ENCODE measurements around the gene NECTIN1.

The NECTIN1 gene

DNA sequence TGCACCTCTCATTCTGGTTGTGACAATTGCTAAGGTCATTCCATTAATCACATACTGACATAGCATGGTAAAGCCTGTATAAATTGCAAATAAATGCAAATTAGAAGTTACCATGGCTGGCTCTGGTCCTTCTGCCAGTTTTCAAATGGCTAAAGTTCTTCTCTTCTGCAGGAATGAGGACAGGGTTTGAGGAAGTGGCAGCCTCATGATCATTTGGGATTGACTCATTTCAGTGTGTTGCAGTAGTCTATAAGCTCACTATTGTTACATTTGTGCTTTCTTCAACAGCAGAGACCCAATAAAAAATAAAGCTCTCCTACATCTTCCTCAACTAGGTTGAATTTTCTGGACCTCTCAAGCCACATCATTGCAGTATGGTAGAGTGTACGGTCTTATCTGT, 60.3 kb downstream of the NECTIN1 start:
- no peak for DNase-seq

DNA sequence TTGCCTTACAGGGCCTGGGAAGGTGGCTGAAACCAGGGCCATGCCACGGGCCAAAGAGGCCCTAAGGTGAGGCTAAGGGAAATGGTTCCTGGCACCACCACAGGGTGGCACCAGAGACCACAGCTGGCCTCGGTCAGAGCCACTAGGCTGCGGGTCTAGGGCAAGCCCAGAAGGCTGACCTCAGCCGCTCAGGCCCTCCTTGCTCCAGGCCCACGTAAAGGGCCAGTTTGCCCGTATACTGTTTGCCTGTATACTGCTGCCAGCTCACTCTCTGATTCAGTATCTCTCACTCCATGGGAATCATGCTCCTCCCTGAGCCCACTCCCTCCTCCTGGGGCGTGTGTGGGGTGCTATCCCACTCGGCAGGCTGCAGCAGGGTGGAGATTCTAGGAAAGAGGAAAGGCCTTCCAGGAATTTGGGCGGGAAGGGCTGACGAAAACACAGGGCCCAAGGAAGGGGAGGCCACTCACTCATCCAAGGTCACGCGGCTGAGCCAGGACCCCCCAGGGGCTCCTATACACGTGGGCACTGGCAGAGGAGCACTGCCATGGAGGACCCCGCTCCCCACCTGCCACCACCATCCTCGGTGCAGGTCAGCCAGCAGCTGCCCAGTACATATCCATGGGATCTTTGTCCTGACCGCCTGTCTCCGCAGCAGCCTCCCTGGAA, 62.4 kb downstream of the NECTIN1 start:
- peak; percentile 60 for DNase-seq

DNA sequence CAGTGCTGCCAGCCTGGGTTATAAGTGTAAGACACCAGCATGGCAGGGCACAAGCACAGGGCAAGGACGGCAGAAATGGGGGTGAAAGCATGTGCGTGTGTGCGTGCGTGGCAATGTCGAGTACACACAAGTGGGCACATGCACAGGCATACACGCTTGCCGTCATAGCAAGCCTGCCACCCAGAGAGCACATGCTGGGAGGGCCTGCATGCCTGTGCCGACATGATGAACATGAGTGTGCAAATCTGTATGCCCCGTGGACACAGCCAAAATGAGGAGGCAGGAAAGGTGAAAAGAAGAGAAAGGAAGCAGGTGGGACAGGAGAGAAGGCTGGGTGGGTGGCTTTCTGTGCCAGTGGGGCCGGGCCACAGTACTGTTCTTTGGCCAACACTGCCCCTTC, 62.9 kb downstream of the NECTIN1 start:
- no peak for DNase-seq

DNA sequence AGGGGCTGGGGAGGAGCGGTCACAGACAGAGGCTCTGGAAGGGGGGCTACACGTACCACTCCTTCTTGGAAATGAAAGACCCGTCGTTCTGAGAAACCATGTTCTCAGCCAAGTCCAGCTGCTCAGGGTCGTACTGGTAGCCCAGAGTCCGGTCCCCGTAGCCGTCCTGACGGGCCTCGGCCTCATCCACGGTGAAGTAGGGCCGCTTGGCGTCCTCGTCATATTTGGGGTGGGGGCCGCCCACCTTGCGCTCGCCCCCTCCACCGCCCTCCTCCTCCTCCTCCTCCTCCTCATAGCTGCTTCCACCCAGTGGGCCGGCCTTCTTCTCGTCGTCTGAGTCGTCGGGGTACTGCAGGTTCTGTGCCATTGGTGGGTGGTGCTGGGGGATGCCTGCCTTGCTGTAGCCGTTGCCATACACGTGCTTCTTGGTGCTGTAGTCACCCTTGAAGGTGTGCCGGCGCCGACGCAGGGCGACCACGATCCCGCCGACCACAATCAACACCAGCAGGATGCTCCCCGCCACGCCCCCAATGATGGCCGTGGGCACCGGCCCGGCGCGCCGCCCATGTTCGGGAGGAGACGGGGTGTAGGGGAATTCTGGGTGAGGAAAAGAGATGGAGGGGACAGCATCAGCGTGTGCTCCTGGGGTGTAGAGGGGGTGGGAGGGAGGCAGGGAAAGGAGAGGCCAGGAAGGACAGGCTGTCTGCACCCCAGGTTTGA, 64.1 kb downstream of the NECTIN1 start:
- no peak for DNase-seq

DNA sequence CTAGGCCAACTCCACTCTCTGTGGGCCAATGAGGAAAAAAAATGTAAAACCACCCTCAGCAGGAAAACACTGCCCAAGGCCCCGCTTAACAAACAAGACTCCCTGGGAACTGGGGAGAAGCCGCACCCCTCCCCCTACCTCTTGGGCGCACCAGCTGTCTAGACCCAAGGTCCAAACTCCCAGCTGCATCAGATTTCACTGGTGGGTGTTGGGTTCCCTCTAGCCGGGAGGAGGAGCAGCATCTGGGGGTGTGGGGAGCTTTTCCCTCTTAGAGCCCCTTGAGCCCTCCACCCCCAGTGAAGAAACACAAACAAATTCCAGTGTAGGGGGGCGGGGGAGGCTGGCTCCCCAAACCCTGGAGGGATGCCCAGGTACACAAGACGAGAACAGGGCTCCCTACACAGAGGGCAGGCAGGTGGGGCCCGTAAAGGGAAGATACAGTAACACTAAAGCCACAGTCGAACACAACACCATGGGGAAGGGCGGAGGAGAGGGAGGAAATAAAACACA, 64.9 kb downstream of the NECTIN1 start:
- no peak for DNase-seq

DNA sequence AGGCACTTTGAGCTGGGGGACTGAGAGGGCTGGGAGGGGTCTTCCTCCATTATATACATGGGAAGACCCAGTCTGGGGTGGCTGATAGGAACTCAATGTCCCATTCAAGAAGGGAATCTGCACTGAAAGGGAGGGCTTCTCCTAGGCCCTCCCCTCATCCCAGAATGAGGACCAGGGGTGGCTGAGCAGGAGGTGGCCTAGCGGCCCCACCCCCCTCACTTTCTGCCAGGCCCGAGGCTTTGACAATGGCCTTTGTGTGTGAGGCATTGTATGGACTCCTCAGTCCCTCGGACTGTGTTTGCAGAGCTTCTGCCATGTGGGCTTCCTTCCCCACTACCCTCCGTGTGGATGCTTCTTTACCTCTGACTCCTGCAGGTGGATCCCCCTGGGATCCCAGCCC, 65.7 kb downstream of the NECTIN1 start:
- DNase-seq: no peak

DNA sequence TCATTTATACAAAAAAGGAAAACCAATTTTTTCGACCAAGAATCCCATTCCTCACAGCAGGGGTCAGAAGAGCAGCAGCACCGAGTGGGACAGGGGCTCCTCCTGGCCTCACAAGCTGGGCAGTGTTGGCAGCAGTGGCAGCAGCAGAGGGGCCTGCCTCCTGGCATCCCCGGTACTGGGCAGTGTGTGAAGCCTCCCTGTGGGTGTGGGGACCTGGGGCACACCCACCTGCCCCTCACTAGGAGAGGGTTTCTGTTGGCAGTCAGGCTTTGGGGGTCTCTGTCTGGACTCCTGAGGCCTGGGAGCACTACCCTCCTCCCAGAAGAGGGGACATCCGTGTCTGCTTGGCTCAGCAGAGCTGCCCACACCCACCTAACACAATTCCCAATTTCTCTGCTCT, 67.8 kb downstream of the NECTIN1 start:
- DNase-seq: no peak

DNA sequence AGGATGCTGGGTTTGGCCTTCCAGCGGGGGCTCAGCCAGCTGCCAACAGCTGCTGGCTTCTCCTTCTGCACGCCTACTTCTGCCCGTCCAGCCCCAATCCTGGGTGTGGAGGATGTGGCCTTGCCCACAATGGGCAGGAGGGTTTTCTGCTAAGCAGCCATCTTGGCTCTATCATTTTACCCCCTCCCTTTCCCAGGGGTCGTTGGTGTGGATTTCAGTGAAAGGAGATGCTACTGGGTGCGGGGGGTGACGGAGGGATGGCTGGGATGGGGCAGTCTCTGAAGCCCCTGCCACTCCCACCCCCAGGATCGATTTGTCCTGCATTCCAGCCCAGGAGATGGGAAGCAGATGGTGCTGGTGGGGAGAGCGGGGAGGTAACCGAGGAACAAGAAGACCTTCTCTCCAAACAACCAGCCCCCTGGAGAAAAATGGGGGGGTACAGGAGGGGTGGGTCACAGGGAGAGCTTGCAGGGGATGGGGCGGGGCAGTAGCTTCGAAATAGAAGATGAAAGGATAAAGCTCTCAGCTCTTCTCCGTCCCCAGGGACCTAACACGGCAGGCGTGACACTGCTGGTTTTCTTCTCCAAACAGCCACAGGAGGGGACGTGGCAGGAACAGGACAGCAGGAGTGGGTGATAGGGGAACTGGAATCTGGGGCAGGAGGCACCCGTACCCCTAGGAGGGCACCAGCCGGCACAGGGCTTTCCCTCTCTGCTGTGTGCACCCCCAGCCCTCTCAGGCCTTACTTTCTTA, 68.9 kb downstream of the NECTIN1 start:
- no peak for DNase-seq

DNA sequence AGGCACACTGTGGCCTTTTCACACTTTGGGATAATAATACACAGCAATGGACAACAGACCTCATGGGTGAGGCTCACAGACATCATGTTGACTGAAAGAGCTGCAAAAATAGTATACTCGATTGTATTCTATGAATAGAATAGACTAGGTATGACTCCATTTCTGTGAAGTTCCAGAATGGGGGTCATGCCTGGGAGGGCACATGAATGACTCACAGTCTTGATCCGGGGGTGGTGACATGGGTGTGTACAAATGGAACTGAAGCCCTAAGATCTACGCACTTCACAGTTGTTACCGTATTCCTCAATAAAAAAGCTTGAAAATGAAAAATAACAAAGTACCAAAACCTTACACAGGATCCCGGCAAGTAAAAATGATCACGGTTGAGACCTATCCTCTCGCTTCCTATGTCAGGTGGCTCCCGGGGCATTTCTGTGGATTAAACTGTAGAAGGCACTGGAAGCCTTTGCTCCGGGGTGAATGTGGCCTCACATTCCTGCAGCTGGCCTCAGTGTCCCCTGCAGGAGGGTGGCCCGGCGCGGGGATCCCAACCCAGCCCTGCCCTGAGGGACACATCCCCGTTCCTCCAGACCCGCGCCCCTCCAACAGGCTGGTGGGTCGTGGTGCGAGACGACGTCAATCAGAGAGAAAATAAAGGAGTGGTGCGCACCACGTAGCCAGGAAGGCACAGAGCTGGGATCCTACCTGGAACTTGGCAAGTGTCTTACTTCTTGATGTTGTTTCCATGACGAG, 75.9 kb downstream of the NECTIN1 start:
- no peak for DNase-seq

DNA sequence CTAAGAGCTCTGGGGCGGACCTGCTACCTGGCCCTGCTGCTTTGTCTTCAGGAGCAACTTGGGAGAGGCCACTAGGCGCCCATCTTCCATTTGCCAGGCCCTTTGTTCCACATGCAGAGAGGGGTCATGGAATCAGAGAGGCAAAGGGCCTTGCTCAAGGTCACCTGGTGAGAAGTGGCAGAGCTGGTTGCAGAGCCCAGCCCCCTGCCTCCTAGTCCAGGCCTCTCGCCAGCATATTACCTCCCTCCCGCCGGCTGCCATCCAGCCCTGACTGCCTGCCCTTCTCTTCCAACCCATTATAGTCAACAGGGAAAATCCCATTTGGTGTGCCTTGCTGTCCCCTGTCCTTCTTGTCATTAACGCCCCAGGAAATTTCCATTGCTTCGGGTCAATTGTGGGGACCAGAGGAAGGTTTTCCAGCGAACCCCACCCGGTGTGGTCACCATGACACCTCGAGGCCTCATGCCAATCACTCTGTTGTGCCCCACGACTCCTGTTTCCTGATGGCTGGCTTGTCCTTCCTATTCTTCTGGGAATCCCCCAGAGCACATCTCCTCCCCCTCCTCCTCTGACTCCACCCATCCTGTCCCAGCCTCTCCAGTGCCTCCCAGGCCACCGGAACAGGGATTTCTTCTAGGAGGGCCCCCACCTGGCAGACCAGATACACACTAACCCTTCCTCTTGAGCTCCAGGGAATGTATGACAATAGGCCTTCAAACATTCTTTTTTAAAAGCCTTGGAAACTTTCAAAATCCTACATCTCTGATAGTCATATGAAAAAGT, 77.0 kb downstream of the NECTIN1 start:
- DNase-seq: no peak

DNA sequence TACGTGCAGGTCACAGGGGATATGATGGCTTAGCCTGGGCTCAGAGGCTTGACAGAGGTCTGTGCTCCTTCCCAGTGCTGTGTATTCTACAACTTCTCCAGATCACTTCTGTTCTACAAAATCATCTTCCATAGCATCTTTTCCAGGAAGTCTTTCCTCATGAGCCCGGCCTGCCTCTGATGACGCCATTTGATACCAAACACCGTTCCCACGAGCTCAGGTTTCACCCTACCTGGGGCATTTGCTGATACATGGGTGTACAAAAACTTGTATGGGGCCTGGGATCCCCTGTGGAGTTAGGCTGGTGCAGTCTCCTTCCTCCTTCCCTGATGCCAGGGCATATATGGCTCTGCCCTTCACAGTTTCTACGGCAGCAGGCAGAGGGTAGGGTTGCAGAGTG, 78.7 kb downstream of the NECTIN1 start:
- DNase-seq: no peak

DNA sequence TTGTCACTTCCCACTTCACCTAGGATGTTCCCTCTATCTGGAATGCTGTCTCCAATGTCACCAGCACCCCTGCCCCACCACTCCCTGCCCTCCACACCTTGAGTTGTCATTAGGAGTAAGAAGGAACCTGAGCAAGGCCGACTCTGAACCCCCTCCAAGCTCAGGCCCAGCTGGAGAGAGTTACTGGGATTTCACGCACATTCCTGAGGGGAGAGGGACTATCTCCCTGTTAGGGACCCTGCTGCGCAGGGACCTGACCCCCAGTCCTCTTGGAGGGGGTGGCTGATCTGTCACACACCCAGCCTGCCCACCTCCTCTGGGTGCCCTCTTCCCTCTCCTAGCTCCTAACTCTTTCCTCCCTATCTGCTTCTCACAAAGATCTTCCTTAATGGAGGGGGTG, 81.7 kb downstream of the NECTIN1 start:
- no peak for DNase-seq

DNA sequence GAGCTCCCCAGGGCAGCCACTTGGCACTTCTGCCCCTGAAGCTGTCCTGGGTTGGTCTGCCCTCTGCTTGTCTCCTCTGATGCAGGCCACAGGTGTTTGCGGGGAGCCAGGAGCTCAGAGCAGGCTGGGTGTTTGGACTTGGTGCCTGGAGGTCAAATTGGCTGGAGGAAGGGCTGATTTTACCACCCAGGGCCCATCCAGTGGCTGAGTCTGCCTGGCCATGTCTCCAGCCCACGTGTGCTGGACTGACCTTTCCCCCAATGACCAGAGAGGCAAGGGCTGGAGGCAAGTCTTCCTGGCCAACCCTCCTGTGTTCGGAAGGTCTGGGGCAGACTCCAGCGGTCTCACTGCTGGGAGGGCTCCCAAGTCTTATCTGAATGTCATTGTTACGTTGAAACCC, 84.0 kb downstream of the NECTIN1 start:
- no peak for DNase-seq

DNA sequence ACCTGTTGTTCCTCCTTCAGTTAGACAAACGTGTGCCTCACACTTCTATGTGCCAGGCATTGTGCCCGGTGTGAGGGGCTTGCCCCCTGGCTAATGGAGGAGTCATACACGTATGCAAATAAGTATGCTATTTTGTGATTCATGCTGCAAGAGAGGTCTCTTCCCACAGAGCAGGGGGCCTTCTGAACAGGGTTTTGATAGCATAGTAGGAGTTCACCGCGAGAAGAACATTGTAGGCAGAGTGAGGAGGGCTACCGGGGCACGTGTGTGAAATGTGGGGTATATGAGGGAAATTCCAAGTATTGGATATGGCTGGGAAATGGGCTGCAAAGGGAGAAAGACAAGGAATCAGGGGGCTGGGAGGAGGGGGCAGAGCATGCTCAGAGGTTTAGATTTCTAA, 84.5 kb downstream of the NECTIN1 start:
- DNase-seq: no peak

DNA sequence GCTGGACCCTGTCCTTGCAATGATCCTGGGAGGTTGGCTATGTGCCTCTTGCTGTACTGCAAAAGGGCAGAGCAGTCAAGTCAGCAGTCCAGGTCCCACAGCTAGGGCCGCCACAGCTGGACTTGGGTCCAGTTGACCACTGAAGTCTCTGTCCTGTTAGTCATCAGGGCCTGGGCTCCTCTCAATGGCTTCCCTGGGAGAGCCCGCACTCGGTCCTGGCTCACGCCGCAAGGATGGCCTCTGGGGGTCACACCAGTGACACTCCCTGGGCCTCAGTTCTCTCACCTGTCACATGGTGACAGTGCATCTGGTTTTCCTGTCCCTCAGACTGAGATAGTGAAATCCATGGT, 85.1 kb downstream of the NECTIN1 start:
- no peak for DNase-seq

DNA sequence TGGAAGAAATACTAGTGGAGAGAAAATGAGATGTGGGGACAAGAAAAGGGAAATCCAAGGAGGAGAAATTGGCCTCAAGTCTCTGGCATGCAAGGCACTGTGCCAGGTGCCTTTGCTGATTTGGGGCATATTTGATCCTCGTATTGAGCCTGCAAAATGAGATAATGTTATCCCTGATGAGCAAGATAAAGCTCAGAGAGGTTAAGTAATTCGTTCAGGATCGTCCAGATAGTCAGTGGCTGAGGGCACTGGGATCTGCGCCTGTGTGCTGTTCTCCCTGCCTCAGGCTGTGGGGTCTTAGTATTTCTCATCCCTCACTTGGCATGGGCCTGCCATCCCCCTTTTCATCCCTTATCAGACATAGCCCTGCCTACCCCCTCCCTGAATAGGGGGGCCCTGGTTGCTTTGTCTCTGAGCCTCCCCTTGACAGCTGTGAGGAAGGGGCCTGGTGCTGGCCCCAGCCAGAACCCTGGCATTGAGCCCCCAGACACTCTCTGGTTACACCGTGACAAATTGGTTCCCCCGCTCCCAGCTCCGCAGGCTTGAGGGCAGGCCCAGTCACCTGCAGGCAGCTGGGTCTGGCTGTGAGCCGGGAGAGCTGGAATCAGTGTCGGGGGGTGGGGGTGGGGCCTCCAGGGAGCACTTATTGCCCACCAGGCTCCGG, 85.7 kb downstream of the NECTIN1 start:
- no peak for DNase-seq

DNA sequence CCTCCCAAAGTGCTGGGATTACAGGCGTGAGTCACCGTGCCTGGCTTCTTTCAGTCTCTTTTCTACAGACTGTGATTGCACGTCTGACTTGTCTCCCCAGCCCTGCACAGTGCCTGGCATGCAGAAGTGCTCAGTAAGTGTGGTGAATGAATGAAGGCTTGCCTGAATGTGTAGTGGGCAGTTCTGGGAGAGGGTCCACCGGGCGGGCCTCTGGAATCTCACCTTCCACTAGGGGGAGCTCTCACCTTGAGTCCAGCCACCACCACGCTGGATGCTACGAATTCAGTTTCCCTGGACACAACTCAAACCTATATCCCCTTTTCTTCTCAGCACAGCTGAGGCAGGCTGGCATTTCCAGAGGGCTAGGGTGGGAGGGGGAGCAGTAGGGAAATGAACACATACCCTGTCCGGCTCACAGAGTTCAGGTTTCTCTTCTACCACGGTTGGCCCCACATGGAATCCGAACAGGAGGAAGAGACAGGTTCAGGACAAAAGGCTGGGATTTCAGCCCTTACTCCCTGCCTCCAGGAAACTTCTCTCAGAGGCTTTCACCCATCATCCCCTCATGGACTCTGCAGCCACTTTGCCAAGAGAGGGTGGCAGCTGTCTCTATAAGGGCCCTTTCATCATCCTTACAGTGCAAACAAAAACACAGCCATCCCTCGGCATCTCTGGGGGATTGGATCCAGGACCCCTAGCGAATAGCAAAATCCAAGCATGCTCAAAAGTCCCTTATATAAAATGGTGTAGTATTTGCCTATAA, 86.8 kb downstream of the NECTIN1 start:
- DNase-seq: no peak

DNA sequence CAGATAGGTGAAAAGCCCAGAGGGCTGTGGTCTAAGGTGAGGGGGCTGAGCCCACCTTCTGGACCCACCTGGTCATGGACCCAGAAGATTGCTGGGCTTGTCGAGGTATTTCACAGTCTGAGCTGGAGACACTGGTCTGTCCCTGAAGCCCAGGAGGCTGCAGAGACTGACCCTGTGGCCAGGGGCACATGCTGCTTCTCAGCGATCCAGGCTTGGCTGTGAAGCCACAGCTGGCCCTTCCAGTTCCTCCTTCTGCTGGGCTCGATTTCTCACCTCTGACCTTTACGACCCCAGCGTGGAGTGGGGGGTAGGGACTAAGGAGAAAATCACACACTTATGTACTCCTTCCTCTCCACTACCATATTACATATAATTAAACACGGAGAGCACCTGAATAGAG, 88.5 kb downstream of the NECTIN1 start:
- DNase-seq: no peak

DNA sequence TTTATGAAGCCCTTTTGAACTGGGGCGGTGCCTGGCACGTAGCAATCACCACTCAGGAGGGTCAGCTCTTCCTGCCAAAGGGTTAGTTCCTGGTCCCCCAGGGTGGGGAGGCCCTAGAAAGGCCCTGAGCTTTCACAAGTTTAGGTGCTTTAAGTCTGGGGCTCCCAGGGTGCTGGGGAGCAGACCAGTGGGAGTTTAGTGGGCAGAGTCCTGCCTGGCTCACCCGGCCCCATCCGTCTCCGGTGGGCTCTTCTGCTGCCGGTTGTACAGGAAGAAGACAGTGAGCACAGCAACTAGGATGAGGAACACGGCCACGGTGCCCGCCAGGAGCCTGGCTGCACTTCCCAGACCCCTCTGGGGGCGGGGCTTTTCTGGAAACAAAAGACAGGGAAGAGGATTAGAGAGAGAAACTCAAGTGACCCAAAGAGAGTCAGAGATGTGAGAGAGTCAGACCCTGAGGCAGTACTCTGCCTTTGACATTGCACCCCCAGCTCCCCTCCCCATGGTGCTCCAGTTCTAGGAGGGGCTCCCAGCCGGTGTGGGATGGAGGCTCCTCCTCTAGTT, 89.3 kb downstream of the NECTIN1 start:
- no peak for DNase-seq

DNA sequence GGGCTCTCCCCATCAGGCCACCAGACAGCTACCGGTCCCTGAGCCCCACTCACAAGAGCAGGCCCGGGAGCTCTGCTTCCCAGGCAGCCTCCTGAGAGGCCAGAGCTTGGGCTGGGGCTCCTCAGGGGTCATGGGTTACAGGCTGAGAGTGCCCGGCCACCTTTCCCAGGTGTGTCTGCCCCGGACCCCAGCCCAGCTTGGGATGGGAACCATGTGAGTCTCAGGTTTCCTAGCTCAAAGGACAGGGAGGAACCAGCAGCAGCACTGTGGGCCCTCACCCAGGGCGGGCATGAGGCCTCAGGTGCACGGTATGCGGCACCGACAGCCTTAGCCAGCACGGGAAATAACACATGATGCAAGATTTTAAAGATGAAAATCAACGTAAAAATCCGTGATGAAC, 90.1 kb downstream of the NECTIN1 start:
- DNase-seq: no peak

DNA sequence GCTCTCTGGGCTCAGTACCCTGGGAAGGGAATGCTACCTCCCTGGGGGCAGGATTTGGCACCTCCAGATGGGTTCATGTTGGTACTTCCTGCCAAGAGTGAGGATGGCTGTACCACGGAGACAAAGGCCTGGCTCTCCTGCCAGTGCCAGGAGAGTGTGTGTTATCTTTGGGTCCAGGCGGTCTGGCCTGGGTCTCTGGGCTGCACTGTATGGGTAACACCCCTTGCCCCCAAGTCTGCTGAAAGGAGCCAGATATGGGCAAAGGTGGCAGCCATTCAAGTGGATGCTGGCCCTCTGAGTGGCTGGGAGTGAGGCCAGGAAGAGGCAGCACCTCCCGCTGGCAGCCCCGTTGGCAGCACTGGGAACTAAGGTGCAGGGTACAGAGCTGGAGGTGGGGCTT, 91.5 kb downstream of the NECTIN1 start:
- DNase-seq: no peak
